Smooth muscle cell (in vitro differentiated cells): ENCODE results near the gene MCUB. TPM values are rescaled to one million over a fixed set of nuclear protein-coding genes. Genes with fewer than 3 reads are reported as not detected.
"Not testable (repeated sequence)": the region's sequence is repeated elsewhere in the genome, so short reads cannot be mapped to it uniquely, and the experiment has no call there.

Experiments used
- DNase-seq: peaks from one replicate; lab custom pipeline; 2025; ENCODE audit not compliant: unreplicated experiment; lab: John Stamatoyannopoulos, UW
- H2AFZ ChIP-seq: fragments of 200-600 bp; sonication (generic); 2 replicates; pipeline ENCODE4 v1.6.0; 2016; ENCODE audit warnings: antibody characterized with exemption, low read depth, mild to moderate bottlenecking
- H3F3A ChIP-seq: fragments of 200-600 bp; sonication (generic); 2 replicates; pipeline ENCODE4 v1.6.0; 2017; ENCODE audit warnings: antibody characterized with exemption, low read depth
- H3K27ac ChIP-seq: fragments of 200-600 bp; sonication (generic); 2 replicates; pipeline ENCODE4 v1.5.1; 2016; ENCODE audit warnings: low read depth, mild to moderate bottlenecking
- H3K27me3 ChIP-seq: fragments of 200-600 bp; sonication (generic); 2 replicates; pipeline ENCODE4 v1.6.1; 2016; ENCODE audit warnings: low read depth, mild to moderate bottlenecking
- H3K36me3 ChIP-seq: fragments of 200-600 bp; sonication (generic); 2 replicates; pipeline ENCODE4 v1.5.1; 2016; ENCODE audit warnings: low read depth
- H3K4me1 ChIP-seq: fragments of 200-600 bp; sonication (generic); 2 replicates; pipeline ENCODE4 v1.5.1; 2016; ENCODE audit warnings: low read depth
- H3K4me2 ChIP-seq: fragments of 200-600 bp; sonication (generic); 2 replicates; pipeline ENCODE4 v1.6.0; 2016; ENCODE audit warnings: mild to moderate bottlenecking
- H3K4me3 ChIP-seq: fragments of 200-600 bp; sonication (generic); 2 replicates; pipeline ENCODE4 v1.5.1; 2016; ENCODE audit warnings: mild to moderate bottlenecking
- H3K79me2 ChIP-seq: fragments of 200-600 bp; sonication (generic); 2 replicates; pipeline ENCODE4 v1.6.0; 2016; ENCODE audit warnings: low read depth, mild to moderate bottlenecking
- H3K9ac ChIP-seq: fragments of 200-600 bp; sonication (generic); 2 replicates; pipeline ENCODE4 v1.6.0; 2016; ENCODE audit warnings: low read depth
- H3K9me3 ChIP-seq: fragments of 200-600 bp; sonication (generic); replicated peaks from 2 replicates; pipeline ENCODE4 v1.5.1; 2016; ENCODE audit warnings: low read depth
- H4K20me1 ChIP-seq: fragments of 200-600 bp; sonication (generic); 2 replicates; pipeline ENCODE4 v1.6.0; 2016; ENCODE audit warnings: low read depth
- WGBS: methylation state at CpG from one replicate; pipeline ENCODE4 v1.1.7; 2016; ENCODE audit warnings: low lambda C conversion rate; 5-methylcytosine and 5-hydroxymethylcytosine counted together
- polyA plus RNA-seq: library from polyadenylated mRNA; unstranded; fragments of >200 nt; fragmentation: Nextera tagmentation; extraction: Ambion mirVana; gene quantifications from 2 replicates; pipeline ENCODE4 v1.2.1, GENCODE V29; 2016
- total RNA-seq: library from RNA; depleted of rRNA; stranded (reverse); fragments of >200 nt; gene quantifications from 2 replicates; pipeline ENCODE4 v1.2.3, GENCODE V29; 2014
- TF ChIP-seq, protein P1 (sequence below): fragments of 200-600 bp; sonication (generic); IDR thresholded peaks from 2 replicates; pipeline ENCODE4 v1.5.1; 2017; ENCODE audit warnings: borderline replicate concordance, mild to moderate bottlenecking, antibody characterized with exemption; ENCODE audit not compliant: insufficient read depth, poor library complexity, severe bottlenecking

Gene MCUB
- total and polyA plus RNA-seq, 2 experiments from 2014 or later = 2.6 to 6.4 TPM

DNA sequence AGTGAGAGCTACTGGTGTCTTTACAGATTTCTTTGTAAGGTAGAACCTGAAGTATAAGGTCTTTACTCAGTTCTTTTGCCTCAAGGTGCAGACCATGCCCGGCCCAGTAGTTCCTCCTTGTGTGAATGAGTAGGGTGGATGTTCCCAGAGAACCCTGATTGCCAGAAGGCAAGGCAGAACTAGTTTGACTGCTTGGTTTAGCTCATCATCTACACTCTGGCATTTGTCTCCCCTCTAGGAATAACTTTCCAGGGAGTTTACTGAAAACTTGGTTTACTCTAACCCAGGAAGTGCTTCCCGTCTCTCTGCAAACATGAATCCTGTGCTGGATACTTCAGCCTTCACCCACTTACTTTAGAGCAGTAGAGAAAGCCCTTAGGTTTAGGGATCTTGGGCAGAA lies 29.1 kb downstream of the MCUB start:
- Histone ChIP-seq H3K4me3 (no peak overlapping the region), H3K27me3 (no peaks in the 10 kb centered on the region), H4K20me1 (no peaks in the 10 kb centered on the region), H3K9ac (no peak overlapping the region), H2AFZ (no peak overlapping the region), H3K9me3 (no peaks in the 10 kb centered on the region), H3K4me1 (no peaks in the 10 kb centered on the region), H3K36me3 (no peaks in the 10 kb centered on the region), H3K27ac (peak overlapping the region; percentile 22), H3F3A (no peaks in the 10 kb centered on the region), H3K4me2 (peak overlapping the region; percentile 14), H3K79me2 (no peaks in the 10 kb centered on the region)
- DNase-seq = no peak
- TF ChIP-seq, protein P1, sequence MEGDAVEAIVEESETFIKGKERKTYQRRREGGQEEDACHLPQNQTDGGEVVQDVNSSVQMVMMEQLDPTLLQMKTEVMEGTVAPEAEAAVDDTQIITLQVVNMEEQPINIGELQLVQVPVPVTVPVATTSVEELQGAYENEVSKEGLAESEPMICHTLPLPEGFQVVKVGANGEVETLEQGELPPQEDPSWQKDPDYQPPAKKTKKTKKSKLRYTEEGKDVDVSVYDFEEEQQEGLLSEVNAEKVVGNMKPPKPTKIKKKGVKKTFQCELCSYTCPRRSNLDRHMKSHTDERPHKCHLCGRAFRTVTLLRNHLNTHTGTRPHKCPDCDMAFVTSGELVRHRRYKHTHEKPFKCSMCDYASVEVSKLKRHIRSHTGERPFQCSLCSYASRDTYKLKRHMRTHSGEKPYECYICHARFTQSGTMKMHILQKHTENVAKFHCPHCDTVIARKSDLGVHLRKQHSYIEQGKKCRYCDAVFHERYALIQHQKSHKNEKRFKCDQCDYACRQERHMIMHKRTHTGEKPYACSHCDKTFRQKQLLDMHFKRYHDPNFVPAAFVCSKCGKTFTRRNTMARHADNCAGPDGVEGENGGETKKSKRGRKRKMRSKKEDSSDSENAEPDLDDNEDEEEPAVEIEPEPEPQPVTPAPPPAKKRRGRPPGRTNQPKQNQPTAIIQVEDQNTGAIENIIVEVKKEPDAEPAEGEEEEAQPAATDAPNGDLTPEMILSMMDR = no peak
- WGBS = 47% methylated on average over 2 of the region's 2 CpGs

DNA sequence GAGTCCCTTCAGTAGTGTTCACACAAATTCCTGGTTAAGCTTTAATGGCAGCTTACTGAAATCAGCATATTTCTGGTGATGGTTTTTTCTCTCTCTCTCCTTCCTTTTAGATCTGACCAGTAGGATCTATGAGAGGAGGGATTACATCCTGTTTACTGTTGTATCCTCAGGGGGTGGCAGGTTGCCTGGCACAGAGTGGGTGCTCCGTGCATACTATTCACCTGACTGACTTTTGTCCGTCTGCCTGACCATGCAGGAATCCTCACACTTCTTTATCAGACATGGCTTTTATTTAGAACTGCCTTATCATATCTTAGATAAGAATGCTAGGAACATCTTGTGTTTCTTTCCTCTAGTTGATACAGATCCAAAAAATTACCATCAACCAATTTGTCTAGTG lies 29.6 kb downstream of the MCUB start:
- no peaks in the 10 kb centered on the region for H4K20me1 ChIP-seq
- peak overlapping the region; percentile 14 for H3K4me2 ChIP-seq
- no peaks in the 10 kb centered on the region for H3K27me3 ChIP-seq
- H3K4me1 ChIP-seq = no peaks in the 10 kb centered on the region
- H3K36me3 ChIP-seq = no peaks in the 10 kb centered on the region
- H3K9me3 ChIP-seq = no peaks in the 10 kb centered on the region
- H3K27ac ChIP-seq = peak overlapping the region; percentile 22
- no peaks in the 10 kb centered on the region for H3F3A ChIP-seq
- H2AFZ ChIP-seq = no peak overlapping the region
- no peak overlapping the region for H3K4me3 ChIP-seq
- H3K79me2 ChIP-seq = no peaks in the 10 kb centered on the region
- DNase-seq = no peak
- TF ChIP-seq, protein P1 = no peak
- 47% methylated on average over 2 of the region's 2 CpGs for WGBS
- no peak overlapping the region for H3K9ac ChIP-seq

DNA sequence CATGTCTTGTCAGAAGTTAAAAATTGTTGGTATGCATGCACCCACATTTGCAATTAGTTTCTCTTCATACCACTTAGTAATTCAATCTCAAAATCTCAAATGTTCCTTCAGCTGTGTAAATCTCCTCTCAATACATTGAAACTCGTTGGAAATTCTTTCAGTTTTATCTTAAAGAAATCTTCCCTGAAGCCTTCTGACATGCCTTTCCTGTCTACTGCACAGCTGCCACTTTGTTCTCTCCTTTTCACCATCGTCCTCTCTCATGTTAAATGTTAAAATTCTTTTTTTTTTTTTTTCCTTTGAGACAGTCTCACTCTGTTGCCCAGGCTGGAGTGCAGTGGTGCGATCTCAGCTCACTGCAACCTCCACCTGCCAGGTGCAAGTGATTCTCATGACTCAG lies 30.9 kb downstream of the MCUB start:
- DNase-seq = no peak
- no peaks in the 10 kb centered on the region for H3K27me3 ChIP-seq
- no peak overlapping the region for H3K4me2 ChIP-seq
- H3K4me1 ChIP-seq = no peaks in the 10 kb centered on the region
- TF ChIP-seq, protein P1 = no peak
- H3K27ac ChIP-seq = peak overlapping the region; percentile 48
- no peak overlapping the region for H2AFZ ChIP-seq
- WGBS = 53% methylated on average over 3 of the region's 3 CpGs
- no peaks in the 10 kb centered on the region for H4K20me1 ChIP-seq
- no peaks in the 10 kb centered on the region for H3K36me3 ChIP-seq
- H3K9ac ChIP-seq = no peak overlapping the region
- no peak overlapping the region for H3K4me3 ChIP-seq
- no peaks in the 10 kb centered on the region for H3K79me2 ChIP-seq
- H3F3A ChIP-seq = no peaks in the 10 kb centered on the region
- no peaks in the 10 kb centered on the region for H3K9me3 ChIP-seq

DNA sequence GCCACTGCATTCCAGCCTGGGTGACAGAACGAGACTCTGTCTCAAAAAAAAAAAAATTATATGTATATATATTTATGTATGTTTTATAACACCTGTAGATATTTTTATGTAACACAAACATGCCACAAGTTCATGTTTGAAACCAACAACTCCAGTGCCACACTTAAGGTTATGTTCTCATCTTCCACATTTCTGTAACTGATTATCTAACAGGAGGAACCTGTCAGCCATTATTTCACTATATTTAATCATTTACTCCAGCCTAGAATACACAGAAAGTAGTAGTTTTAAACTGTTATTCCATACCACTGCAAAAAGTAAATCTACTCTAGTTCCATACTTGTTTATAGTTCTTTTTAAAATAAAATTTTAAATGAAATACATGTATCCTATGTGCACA lies 32.3 kb downstream of the MCUB start:
- WGBS = 86% methylated on average over 1 of the region's 1 CpG
- Histone ChIP-seq H3K27ac (no peak overlapping the region), H3K4me2 (no peak overlapping the region), H3K4me1 (no peaks in the 10 kb centered on the region), H2AFZ (no peak overlapping the region), H3K27me3 (no peaks in the 10 kb centered on the region), H3K36me3 (no peaks in the 10 kb centered on the region), H3K79me2 (no peaks in the 10 kb centered on the region), H3K9ac (no peak overlapping the region), H3K9me3 (no peaks in the 10 kb centered on the region), H3F3A (no peaks in the 10 kb centered on the region), H4K20me1 (no peaks in the 10 kb centered on the region), H3K4me3 (no peak overlapping the region)
- no peak for DNase-seq
- TF ChIP-seq, protein P1 = no peak

DNA sequence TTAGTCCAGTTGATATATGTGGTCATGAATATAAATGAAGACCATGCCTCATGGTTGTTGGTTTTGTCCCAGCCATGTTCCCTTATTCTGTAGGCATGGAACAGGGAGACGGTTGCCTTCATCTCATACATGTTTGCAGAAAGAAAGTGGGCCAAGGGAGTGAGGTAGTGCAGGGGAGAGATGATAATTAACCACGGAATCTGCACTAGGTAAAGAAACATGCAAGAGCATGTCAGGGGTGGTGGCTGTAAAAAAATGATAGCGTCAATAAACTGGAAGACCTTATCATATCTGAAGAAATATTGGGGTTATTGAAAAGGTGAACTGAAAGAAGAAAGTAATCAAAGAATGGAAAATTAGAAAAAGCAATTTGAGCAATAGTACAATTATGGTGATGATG lies 35.1 kb downstream of the MCUB start:
- 86% methylated on average over 3 of the region's 3 CpGs for WGBS
- H2AFZ ChIP-seq = not testable (repeated sequence)

More for the DNA sequence above, 35.1 kb downstream of the MCUB start:
- not testable (repeated sequence) for H3K9me3 ChIP-seq, H3K27me3 ChIP-seq, H3K27ac ChIP-seq, H3K9ac ChIP-seq, H3K4me3 ChIP-seq, DNase-seq, H3F3A ChIP-seq, H3K4me1 ChIP-seq, H3K4me2 ChIP-seq, H4K20me1 ChIP-seq, H3K36me3 ChIP-seq, H3K79me2 ChIP-seq
